Fibroblast of the aortic adventitia (primary cell): ENCODE results near the gene CCDC12. TPM values are rescaled to one million over a fixed set of nuclear protein-coding genes. Genes with fewer than 3 reads are reported as not detected.

ENCODE experiments used
- DNase-seq: peaks from one replicate; pipeline ENCODE4 v3.0.0-alpha.2; 2010; ENCODE audit warnings: low read depth
- H3K4me3 ChIP-seq: 2 replicates; pipeline ENCODE4 v1.5.1; 2011; ENCODE audit warnings: low read depth, mild to moderate bottlenecking, control low read depth, low read length, moderate library complexity
- total RNA-seq: library from RNA; depleted of rRNA; stranded (reverse); fragments of >200 nt; gene quantifications from 2 replicates; pipeline ENCODE4 v1.2.3, GENCODE V29; 2012; ENCODE audit warnings: low replicate concordance
- TF ChIP-seq, protein P1 (sequence below): IDR thresholded peaks from 2 replicates; pipeline ENCODE4 v1.5.1; 2011; ENCODE audit warnings: mild to moderate bottlenecking, low read length, control low read depth, inconsistent platforms; ENCODE audit not compliant: insufficient read depth

Gene CCDC12
- total RNA-seq, 1 donor = 21.6 TPM

DNA sequence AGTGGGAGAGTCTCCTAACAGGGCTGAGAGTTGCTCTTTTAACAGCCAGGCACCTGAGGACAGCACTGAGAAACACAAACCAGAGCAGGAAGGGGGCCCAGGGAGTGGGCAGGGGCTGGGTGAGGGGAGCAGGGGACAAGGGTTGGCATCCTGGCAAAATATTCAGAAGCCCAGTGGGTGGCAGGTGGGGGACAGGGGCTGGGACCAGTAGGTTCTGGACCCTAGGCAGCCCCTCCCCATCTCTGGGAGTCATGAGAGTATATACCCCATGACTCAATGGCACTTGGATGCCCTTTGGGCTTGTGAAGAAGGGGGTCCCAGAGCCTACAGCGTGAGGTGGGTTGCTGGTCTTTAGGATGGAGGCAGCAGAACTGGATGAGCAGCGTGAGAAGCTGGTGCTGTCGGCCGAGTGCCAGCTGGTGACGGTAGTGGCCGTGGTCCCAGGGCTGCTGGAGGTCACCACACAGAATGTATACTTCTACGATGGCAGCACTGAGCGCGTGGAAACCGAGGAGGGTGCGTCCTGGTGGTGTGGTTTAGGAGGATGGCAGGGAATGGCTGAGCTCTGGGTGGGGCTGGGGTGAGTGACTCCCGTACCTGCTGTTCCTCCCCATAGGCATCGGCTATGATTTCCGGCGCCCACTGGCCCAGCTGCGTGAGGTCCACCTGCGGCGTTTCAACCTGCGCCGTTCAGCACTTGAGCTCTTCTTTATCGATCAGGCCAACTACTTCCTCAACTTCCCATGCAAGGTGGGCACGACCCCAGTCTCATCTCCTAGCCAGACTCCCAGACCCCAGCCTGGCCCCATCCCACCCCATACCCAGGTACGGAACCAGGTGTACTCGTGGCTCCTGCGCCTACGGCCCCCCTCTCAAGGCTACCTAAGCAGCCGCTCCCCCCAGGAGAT is 27.2 kb upstream of the CCDC12 start:
- no peak overlapping the region for H3K4me3 ChIP-seq
- TF ChIP-seq, protein P1, sequence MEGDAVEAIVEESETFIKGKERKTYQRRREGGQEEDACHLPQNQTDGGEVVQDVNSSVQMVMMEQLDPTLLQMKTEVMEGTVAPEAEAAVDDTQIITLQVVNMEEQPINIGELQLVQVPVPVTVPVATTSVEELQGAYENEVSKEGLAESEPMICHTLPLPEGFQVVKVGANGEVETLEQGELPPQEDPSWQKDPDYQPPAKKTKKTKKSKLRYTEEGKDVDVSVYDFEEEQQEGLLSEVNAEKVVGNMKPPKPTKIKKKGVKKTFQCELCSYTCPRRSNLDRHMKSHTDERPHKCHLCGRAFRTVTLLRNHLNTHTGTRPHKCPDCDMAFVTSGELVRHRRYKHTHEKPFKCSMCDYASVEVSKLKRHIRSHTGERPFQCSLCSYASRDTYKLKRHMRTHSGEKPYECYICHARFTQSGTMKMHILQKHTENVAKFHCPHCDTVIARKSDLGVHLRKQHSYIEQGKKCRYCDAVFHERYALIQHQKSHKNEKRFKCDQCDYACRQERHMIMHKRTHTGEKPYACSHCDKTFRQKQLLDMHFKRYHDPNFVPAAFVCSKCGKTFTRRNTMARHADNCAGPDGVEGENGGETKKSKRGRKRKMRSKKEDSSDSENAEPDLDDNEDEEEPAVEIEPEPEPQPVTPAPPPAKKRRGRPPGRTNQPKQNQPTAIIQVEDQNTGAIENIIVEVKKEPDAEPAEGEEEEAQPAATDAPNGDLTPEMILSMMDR = no peak
- no peak for DNase-seq

DNA sequence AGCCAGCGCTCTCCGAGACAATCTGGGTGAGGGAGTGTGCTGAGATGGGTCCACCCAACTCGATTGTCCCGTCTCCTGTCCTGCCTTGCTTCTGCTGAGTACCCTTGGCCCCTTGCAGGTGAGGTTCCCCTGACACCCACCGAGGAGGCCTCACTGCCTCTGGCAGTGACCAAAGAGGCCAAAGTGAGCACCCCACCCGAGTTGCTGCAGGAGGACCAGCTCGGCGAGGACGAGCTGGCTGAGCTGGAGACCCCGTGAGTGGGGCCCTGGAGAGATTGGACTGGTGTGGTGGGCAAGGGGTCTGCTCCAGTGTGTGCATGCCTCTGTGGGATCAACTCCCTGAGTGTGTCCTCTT is 26.5 kb upstream of the CCDC12 start:
- TF ChIP-seq, protein P1 = no peak
- H3K4me3 ChIP-seq = no peak overlapping the region
- DNase-seq = no peak

GRCh38 chr3:47002171-47003055 is 25.9 kb upstream of the CCDC12 start:
- DNase-seq = no peak
- TF ChIP-seq, protein P1 = no peak
- no peak overlapping the region for H3K4me3 ChIP-seq

GRCh38 chr3:47001731-47002170 is 25.2 kb upstream of the CCDC12 start:
- TF ChIP-seq, protein P1 = no peak
- DNase-seq = no peak
- H3K4me3 ChIP-seq = no peak overlapping the region

DNA sequence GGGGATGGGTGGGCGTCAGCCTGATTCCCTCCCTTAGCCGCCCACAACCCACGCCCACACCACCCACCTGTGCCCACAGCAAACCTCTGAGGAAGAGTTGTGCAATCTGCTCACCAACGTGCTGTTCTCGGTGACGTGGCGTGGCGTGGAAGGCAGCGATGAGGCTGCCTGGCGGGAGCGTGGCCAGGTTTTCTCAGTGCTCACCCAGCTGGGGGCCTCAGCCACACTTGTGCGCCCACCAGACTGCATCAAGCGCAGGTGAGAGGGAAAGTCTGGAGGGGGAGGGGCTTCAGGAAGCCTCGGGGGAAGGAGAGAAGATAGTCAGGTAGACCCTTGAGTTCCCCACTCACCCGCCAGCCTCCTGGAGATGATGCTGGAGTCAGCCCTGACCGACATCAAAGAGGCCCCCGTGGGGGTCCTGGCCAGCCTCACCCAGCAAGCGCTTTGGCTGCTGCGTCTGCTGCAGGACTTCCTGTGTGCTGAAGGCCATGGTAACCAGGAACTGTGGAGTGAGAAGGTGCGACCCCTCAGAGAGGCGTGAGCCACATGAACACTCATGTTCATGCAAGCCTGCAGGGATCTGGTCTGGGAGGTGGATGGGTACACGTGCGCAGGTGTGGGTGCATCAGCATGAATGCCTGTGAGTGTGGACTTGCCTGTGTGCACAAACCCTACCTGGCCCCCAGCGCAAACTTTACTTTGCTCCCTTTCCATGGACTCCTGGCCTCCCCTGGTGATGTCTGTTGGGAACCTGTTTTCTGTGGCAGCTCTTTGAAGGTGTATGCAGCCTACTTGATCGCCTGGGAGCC is 24.6 kb upstream of the CCDC12 start:
- TF ChIP-seq, protein P1 = no peak
- no peak for DNase-seq
- no peak overlapping the region for H3K4me3 ChIP-seq

DNA sequence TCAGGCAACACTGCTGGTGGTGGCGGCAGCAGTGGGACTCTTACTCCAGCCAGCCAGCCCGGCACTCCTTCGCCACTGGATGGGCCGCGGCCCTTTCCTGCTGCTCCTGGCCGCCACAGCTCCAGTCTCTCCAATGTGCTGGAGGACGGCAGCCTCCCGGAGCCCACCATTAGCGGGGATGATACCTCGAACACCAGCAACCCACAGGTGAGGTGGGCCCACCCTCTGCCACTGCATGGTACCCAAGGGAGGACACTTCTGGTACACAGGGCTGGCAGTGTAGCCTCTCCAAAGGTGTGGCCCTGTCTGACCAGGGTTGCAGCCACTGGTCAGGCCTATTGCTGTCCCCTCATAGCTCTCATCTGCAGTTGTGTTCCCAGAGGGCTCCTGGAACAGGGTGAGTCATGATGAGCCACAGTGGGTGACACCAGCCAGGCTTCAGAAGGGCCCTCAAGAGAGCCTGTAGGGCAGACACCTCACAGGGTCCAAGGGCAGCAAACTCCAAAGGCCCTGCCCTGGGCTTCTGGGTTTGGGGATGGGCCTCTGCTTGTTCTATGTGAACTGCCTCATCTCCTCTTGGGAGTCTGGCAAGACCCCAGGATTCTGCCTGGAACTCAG is 23.8 kb upstream of the CCDC12 start:
- DNase-seq = no peak
- H3K4me3 ChIP-seq = no peak overlapping the region
- TF ChIP-seq, protein P1 = no peak
